D721Med (cell line): ENCODE measurements around the gene PARP8.
"Not testable (repeated sequence)": the region's sequence is repeated elsewhere in the genome, so short reads cannot be mapped to it uniquely, and the experiment has no call there.

Experiments
- DNase-seq: peaks from one replicate; pipeline ENCODE4 v3.0.0; 2011; ENCODE audit warnings: low spot score; ENCODE audit not compliant: insufficient read length
- FAIRE-seq: peaks from 2 replicates; lab custom pipeline; 2011; peaks lifted over from hg19 to GRCh38; lab: Jason Lieb, UNC
- CTCF ChIP-seq: IDR thresholded peaks from 2 replicates; pipeline ENCODE4 v1.5.1; 2012; ENCODE audit warnings: mild to moderate bottlenecking, control low read depth; ENCODE audit not compliant: insufficient read depth; ENCODE audit errors: missing control alignments

Gene PARP8

DNA sequence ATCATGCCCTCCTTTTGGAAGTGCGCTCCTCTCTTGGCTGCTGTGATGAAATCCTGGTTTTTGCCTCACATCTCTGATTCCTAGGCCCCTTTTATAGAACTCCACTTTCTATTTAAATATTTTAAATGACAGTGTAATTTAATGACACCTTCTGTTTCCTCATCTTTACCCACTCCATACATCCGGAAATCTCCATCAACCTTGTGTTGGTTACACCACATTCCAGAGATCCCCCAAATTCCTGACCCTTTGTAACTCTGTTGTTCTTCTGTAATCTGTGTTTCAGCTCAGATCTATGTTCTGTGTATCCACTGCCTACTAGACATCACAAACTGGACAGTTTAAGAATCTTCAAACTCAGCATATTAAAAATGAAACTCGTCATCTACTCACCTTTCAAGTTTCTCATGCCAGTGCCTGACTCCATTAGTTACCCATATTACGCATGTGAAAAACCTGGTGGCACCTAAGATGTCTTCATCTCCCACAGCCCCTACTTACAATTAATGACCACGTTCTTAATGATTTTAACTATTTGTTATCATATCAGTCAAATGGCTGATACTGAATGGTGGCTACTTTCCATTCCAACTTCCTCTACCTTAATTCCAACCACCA is 25.1 kb downstream of the PARP8 start:
- no peak for DNase-seq
- FAIRE-seq, result no peak
- no peak for TF ChIP-seq CTCF

DNA sequence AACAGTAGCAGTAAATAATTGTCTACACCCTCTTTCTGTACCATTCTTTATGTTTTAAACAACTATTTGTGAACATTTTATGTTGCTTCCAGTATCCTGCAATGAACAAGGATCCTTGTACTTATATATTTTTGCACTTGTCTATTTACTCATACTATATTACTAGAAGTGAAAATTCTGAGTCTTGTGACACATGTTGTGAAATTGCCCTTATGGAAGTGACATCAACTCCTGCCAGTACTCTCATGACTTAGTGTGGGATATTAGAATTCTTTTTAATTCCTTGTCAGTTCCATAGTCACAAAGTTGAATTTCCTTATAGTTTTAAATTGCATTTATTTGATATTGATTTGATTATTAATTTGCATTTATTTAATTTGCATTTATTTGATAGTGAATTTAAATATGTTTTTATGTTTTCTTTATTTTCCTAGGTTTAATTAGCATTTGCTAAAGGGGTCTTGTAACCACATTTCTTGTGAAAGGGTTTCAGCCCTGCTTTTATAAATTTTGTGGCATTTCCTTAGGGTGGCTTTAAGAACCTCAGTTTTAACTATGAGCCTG is 27.7 kb downstream of the PARP8 start:
- DNase-seq (no peak), FAIRE-seq (no peak)
- TF ChIP-seq CTCF, result no peak

DNA sequence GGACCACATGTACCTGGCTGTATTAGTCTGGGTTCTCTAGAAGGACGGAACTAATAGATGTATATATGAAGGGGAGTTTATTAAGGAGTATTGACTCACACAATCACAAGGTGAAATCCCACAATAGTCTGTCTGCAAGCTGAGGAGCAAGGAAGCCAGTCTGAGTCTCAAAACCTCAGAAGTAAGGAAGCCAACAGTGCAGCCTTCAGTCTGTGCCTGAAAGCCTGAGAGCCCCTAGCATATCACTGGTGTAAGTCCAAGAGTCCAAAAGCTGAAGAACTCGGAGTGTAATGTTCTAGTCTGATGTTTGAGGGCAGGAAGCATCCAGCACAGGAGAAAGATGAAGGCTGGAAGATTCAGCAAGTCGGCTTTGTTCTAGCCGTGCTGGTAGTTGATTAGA is 28.2 kb downstream of the PARP8 start:
- not testable (repeated sequence) for DNase-seq, FAIRE-seq

DNA sequence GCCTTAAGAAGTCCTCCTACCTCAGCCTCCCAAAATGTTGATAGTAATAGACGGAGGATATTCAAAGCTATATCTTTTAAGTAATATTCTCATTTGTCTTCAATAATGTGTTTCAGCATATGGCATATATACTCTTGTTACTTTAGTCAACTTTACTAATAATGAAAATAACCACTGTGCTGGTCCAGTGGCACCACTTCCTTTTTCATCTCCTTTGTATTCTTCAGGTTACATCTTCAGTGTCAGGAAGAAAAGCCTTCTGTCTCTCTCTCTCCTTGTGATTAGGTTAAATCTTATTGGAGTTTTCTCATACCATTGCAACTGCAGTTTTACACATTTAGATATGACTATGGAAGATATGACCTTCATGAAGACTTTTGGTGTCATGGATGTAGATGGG is 31.3 kb downstream of the PARP8 start:
- DNase-seq (no peak), FAIRE-seq (no peak)
- TF ChIP-seq CTCF, result no peak

DNA sequence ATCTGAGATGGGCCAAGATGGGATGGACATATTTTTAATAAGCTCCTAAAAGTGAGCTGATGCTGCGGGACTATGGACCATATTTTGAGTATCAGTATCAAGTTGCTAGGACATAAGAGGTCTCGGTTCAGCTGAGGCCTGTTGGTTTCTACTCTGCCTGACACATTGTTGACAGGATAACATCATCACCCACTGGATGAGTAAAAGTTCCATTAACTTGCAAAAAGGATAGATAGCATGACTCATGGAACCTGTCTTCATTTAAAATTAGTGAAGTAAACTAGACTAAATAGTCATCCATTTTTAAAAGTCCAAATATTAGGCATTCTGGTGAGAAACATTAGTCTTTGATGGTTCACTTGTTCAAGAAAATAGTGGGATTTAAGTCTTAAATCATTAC is 33.3 kb downstream of the PARP8 start:
- TF ChIP-seq CTCF, result no peak
- no peak for DNase-seq

DNA sequence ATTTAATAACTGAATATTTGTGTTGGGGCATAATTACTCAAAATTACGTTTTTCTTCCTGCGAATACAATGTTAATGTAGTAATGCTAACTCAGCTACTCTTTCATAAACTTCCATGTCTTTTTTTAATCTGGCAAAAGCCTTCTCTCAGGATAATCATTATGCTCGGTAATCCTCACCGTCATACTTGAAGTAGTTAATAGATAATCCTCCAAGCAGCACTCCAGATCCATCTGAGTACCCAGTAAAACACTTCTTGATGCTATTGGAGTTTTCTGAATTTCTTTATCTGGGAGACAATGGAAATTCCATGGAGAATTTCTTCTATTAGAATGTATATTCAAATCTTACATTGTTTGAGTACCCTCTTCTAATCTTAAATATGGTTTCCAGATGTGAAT is 34.3 kb downstream of the PARP8 start:
- peak; percentile 92 for FAIRE-seq
- no peak for TF ChIP-seq CTCF
- DNase-seq, result no peak

More for the DNA sequence above, 33.3 kb downstream of the PARP8 start:
- FAIRE-seq, result no peak

GRCh38 chr5:50702615-50703366 is 36.4 kb downstream of the PARP8 start:
- no peak for TF ChIP-seq CTCF
- DNase-seq (no peak), FAIRE-seq (no peak)
